IPS-11a (cell line): Measurements from ENCODE around the gene MERTK.
A peak's percentile ranks its signal among the peaks of the same experiment; 100 is the strongest.
"Not testable (repeated sequence)": the region's sequence is repeated elsewhere in the genome, so short reads cannot be mapped to it uniquely, and the experiment has no call there.

Source experiments
- H3K4me3 ChIP-seq: one replicate; pipeline ENCODE4 v1.5.1; 2013; ENCODE audit warnings: low read depth, low read length, control low read depth

Gene MERTK

GRCh38 chr2:112039556-112039955, 141.1 kb downstream of the MERTK start:
- not testable (repeated sequence) for H3K4me3 ChIP-seq

GRCh38 chr2:112040066-112040465, 141.7 kb downstream of the MERTK start:
- H3K4me3 ChIP-seq, result not testable (repeated sequence)

- not testable (repeated sequence) for H3K4me3 ChIP-seq
Measured at GRCh38 chr2:112041460-112041859, 143.1 kb downstream of the MERTK start.

- H3K4me3 ChIP-seq, result no peak overlapping the region
Measured at GRCh38 chr2:112045446-112046014, 147.1 kb downstream of the MERTK start.

- H3K4me3 ChIP-seq, result no peak overlapping the region
Measured at GRCh38 chr2:112046231-112046630, 147.8 kb downstream of the MERTK start.

- H3K4me3 ChIP-seq, result no peak overlapping the region
Measured at GRCh38 chr2:112047537-112048235, 149.3 kb downstream of the MERTK start.

GRCh38 chr2:112048236-112048592, 149.8 kb downstream of the MERTK start:
- no peak overlapping the region for H3K4me3 ChIP-seq

GRCh38 chr2:112048887-112049286, 150.5 kb downstream of the MERTK start:
- no peak overlapping the region for H3K4me3 ChIP-seq

- no peak overlapping the region for H3K4me3 ChIP-seq
Measured at GRCh38 chr2:112050316-112050715, 151.9 kb downstream of the MERTK start.

GRCh38 chr2:112053917-112054846, 155.8 kb downstream of the MERTK start:
- H3K4me3 ChIP-seq, result peak overlapping the region; percentile 65

GRCh38 chr2:112054847-112055729, 156.7 kb downstream of the MERTK start, which contains the start of gene TMEM87B:
TMEM87B (plus strand) TSS chr2:112055269; CDS start chr2:112055592, 323 bp downstream.
- peak within 1 kb of the TSS; percentile 77 for H3K4me3 ChIP-seq

GRCh38 chr2:112055730-112056625, 157.6 kb downstream of the MERTK start:
- H3K4me3 ChIP-seq, result peak overlapping the region; percentile 77

- H3K4me3 ChIP-seq, result peak overlapping the region; percentile 77
Measured at GRCh38 chr2:112056626-112056987, 158.2 kb downstream of the MERTK start.

- no peak overlapping the region for H3K4me3 ChIP-seq
Measured at GRCh38 chr2:112059671-112060070, 161.3 kb downstream of the MERTK start.

GRCh38 chr2:112061299-112061698, 162.9 kb downstream of the MERTK start:
- H3K4me3 ChIP-seq, result no peak overlapping the region

- H3K4me3 ChIP-seq, result no peak overlapping the region
Measured at GRCh38 chr2:112061840-112062239, 163.4 kb downstream of the MERTK start.

- no peak overlapping the region for H3K4me3 ChIP-seq
Measured at GRCh38 chr2:112062894-112063293, 164.5 kb downstream of the MERTK start.

GRCh38 chr2:112065486-112065885, 167.1 kb downstream of the MERTK start:
- H3K4me3 ChIP-seq, result no peak overlapping the region

GRCh38 chr2:112065966-112066365, 167.6 kb downstream of the MERTK start:
- no peak overlapping the region for H3K4me3 ChIP-seq

GRCh38 chr2:112069794-112070193, 171.4 kb downstream of the MERTK start:
- H3K4me3 ChIP-seq, result not testable (repeated sequence)
